Activated T-cell treated with anti-CD3 and anti-CD28 coated beads for 24 hours (primary cell): ENCODE results near the gene COX5A.

Experiments used
- DNase-seq: peaks from one replicate; pipeline ENCODE4 v3.0.0-alpha.2; 2020; ENCODE audit warnings: low read depth

COX5A gene

GRCh38 chr15:74870436-74871215, 67.2 kb downstream of the COX5A start:
- no peak for DNase-seq
